ENCODE results near the gene DCTD. TPM values are rescaled to one million over a fixed set of nuclear protein-coding genes. Genes with fewer than 3 reads are reported as not detected.

The DCTD gene
- total RNA-seq, 1 donor from 2014 or later: 90.1 TPM

DNA sequence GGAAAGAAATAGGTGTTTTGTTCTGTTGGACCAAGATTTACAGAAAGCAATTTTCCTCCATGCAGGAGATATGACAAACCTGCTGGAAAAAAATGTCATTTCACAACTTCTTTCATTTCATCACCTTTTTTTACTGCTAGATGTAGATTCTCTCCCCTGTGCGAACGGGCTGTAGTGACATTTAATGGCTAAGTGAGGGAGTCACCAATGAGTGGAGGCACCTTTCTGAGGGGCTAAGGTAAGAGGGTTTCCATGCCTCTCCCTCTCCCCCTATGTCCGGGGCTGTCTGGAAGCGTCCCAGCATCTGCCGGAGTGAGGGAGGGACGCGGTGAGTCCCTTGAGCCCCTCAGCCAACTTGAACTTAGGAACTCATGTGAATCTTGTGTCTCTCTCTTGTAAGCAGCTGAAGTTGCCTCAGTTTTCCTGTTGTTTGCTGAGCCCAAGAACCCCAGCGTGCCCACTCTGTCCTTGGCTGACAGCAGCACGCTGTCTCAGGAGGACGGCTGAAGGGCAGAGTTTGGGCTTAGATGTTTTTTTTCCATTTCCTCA is 42.3 kb downstream of the DCTD start:
- H3K36me3 ChIP-seq: no peaks in the 10 kb centered on the region
- H3K9me3 ChIP-seq: no peaks in the 10 kb centered on the region
- no peaks in the 10 kb centered on the region for H3K27me3 ChIP-seq (ENCODE audit: low read depth)
- H3K4me3 ChIP-seq: no peak overlapping the region
- H3K4me1 ChIP-seq: no peaks in the 10 kb centered on the region
- TF ChIP-seq, protein P1, sequence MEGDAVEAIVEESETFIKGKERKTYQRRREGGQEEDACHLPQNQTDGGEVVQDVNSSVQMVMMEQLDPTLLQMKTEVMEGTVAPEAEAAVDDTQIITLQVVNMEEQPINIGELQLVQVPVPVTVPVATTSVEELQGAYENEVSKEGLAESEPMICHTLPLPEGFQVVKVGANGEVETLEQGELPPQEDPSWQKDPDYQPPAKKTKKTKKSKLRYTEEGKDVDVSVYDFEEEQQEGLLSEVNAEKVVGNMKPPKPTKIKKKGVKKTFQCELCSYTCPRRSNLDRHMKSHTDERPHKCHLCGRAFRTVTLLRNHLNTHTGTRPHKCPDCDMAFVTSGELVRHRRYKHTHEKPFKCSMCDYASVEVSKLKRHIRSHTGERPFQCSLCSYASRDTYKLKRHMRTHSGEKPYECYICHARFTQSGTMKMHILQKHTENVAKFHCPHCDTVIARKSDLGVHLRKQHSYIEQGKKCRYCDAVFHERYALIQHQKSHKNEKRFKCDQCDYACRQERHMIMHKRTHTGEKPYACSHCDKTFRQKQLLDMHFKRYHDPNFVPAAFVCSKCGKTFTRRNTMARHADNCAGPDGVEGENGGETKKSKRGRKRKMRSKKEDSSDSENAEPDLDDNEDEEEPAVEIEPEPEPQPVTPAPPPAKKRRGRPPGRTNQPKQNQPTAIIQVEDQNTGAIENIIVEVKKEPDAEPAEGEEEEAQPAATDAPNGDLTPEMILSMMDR (IDR thresholded peaks at IDR 0.05): no peak
- intact Hi-C loops (cut with DNase I): no loop called here
- no peak overlapping the region for H3K27ac ChIP-seq
- no peak for DNase-seq
- ATAC-seq: no peak

DNA sequence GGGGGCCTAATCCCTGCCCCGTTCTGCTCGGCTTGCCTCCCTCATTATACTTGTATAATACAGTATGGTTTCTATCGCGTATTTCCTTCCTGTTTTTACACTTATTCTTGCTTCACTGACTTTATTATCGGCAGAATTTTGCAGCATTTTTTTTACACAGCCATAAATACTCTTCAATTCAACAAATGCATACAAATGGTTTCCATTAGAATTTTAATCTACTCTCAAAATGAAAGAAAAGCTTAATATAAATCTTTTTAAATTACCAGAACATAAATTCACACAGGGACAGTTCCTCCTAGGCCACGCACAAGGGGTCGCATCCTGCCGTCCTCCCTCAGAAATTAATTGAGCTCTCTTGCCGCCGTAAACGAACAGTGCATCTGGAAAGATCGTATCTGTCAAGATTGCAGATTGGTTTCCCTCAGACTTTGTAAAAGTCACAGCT is 42.9 kb downstream of the DCTD start:
- Histone ChIP-seq H3K4me1 (no peaks in the 10 kb centered on the region), H3K36me3 (no peaks in the 10 kb centered on the region), H3K27me3 (ENCODE audit: low read depth) (no peaks in the 10 kb centered on the region), H3K4me3 (no peak overlapping the region), H3K27ac (no peak overlapping the region), H3K9me3 (no peaks in the 10 kb centered on the region)
- intact Hi-C loops (cut with DNase I): no loop called here
- no peak for DNase-seq
- TF ChIP-seq, protein P1 (IDR thresholded peaks at IDR 0.05): no peak
- no peak for ATAC-seq

DNA sequence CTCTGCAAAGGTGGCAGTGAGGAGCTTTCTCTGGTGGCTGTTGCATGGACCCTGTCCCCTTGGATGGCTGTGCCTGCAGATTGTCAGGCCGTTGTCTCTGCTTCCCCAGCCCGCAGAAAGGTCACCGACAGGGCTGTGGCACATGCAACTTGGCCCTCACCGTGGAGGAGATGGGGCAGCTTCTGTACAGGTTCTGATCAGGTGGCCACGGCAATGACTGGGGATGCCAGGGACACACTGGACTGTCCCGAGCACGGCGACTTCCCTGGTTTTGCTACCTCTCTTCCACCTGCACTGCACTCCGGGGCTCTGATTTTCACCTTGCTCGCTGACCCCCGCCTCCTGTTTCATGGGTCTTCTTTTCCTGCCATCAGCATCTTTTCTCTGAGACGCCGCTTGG is 43.5 kb downstream of the DCTD start:
- Histone ChIP-seq H3K4me1 (no peaks in the 10 kb centered on the region), H3K9me3 (no peaks in the 10 kb centered on the region), H3K4me3 (no peak overlapping the region), H3K27me3 (ENCODE audit: low read depth) (no peaks in the 10 kb centered on the region), H3K36me3 (no peaks in the 10 kb centered on the region), H3K27ac (no peak overlapping the region)
- intact Hi-C loops (cut with DNase I): no loop called here
- ATAC-seq: no peak
- TF ChIP-seq, protein P1 (IDR thresholded peaks at IDR 0.05): no peak
- no peak for DNase-seq

DNA sequence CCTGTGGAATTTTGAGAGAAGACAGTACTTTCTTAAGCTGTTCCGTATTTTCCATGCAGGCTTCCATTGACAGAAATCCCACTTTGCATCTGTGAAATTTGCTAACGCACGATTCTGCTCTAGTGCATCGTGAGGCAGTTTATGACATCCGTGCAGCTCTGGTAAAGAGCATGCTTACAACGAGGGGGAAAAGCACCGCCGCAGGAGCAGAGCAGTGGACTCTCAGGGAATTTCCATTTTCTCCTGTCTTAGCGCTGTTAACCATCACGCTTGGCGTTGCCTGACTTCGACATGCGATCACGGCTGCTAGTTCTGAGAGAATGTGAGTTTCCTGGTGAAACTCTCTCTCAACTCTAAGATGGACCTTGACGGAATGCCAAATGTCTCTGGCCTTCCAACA is 43.9 kb downstream of the DCTD start:
- TF ChIP-seq, protein P1 (IDR thresholded peaks at IDR 0.05): no peak
- Histone ChIP-seq H3K27ac (no peak overlapping the region), H3K36me3 (no peaks in the 10 kb centered on the region), H3K4me1 (no peaks in the 10 kb centered on the region), H3K27me3 (ENCODE audit: low read depth) (no peaks in the 10 kb centered on the region), H3K4me3 (no peak overlapping the region), H3K9me3 (no peaks in the 10 kb centered on the region)
- DNase-seq: no peak
- intact Hi-C loops (cut with DNase I): no loop called here
- no peak for ATAC-seq

DNA sequence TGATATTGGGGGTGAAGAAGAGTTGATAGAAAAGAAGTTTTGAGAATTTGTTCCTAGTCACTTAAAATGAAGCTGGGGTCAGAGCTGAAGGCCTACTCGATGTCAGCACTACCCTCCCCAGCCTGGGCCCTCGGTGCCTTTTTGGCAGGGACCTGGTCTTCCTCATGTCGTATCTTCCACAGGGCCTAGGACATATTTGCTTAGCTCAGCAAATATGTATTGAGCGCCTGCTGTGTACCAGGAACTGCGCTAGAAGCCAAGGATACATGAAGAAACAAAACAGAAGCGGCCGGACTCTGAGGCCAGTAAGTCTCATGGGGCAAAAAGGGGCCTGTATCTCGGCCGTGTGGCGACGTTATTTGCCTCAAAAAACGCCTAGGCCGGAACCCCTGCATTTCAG is 44.3 kb downstream of the DCTD start:
- no peak overlapping the region for H3K27ac ChIP-seq
- no peak overlapping the region for H3K4me3 ChIP-seq
- no peak for DNase-seq

More for the DNA sequence above, 44.3 kb downstream of the DCTD start:
- Histone ChIP-seq H3K4me1 (no peaks in the 10 kb centered on the region), H3K9me3 (no peaks in the 10 kb centered on the region), H3K27me3 (ENCODE audit: low read depth) (no peaks in the 10 kb centered on the region), H3K36me3 (no peaks in the 10 kb centered on the region)
- intact Hi-C loops (cut with DNase I): no loop called here
- TF ChIP-seq, protein P1 (IDR thresholded peaks at IDR 0.05): no peak
- ATAC-seq: no peak
